PC-3 (cell line): Measurements from ENCODE around the gene TEPSIN.

Source experiments
- CTCF ChIP-seq: fragments of 300-600 bp; sonication (generic); conservative IDR thresholded peaks from 2 replicates; pipeline ENCODE4 v1.5.1; 2017; ENCODE audit warnings: antibody characterized with exemption, low read depth, mild to moderate bottlenecking, low read length
- EZH2phosphoT487 ChIP-seq: fragments of 300-600 bp; sonication (generic); IDR thresholded peaks from 2 replicates; pipeline ENCODE4 v1.6.1; 2018; ENCODE audit warnings: mild to moderate bottlenecking, antibody characterized with exemption, low read length, borderline replicate concordance

GRCh38 chr17:81247339-81247990 lies 8.6 kb upstream of the TEPSIN start:
- TF ChIP-seq CTCF (no peak), EZH2phosphoT487 (no peak)
